ENCODE results near the gene CREB3L1. TPM values are rescaled to one million over a fixed set of nuclear protein-coding genes. Genes with fewer than 3 reads are reported as not detected.
A peak's percentile ranks its signal among the peaks of the same experiment; 100 is the strongest.

The CREB3L1 gene
- total RNA-seq, 1 donor = 33.3 TPM

GRCh38 chr11:46347637-46348311 lies 70.3 kb downstream of the CREB3L1 start:
- Histone ChIP-seq H4K20me1 (ENCODE audit: insufficient read depth, low read length) (peaks cover 24% of the 10 kb centered on the region), H2AFZ (ENCODE audit: low read length) (peak overlapping the region; percentile 28), H3K27ac (ENCODE audit: low read depth, low read length) (no peak overlapping the region), H3K4me2 (ENCODE audit: insufficient read depth, low read length) (peak overlapping the region; percentile 92), H3K27me3 (ENCODE audit: insufficient read depth, low read length) (peaks cover 7% of the 10 kb centered on the region), H3K9me3 (ENCODE audit: low read depth, low read length) (no peaks in the 10 kb centered on the region), H3K36me3 (ENCODE audit: insufficient read depth, low read length) (no peaks in the 10 kb centered on the region), H3K4me3 (ENCODE audit: insufficient read depth, low read length) (peak overlapping the region; percentile 84), H3K79me2 (ENCODE audit: insufficient read depth, low read length) (peaks cover 50% of the 10 kb centered on the region), H3K4me1 (ENCODE audit: insufficient read depth, low read length) (peaks cover 9% of the 10 kb centered on the region)
- DNase-seq (ENCODE audit: insufficient read length, low spot score, missing footprints) = peak; percentile 93
- no peak for TF ChIP-seq CTCF (IDR thresholded peaks at IDR 0.05; ENCODE audit: extremely low read depth, low read depth, low read length)

DNA sequence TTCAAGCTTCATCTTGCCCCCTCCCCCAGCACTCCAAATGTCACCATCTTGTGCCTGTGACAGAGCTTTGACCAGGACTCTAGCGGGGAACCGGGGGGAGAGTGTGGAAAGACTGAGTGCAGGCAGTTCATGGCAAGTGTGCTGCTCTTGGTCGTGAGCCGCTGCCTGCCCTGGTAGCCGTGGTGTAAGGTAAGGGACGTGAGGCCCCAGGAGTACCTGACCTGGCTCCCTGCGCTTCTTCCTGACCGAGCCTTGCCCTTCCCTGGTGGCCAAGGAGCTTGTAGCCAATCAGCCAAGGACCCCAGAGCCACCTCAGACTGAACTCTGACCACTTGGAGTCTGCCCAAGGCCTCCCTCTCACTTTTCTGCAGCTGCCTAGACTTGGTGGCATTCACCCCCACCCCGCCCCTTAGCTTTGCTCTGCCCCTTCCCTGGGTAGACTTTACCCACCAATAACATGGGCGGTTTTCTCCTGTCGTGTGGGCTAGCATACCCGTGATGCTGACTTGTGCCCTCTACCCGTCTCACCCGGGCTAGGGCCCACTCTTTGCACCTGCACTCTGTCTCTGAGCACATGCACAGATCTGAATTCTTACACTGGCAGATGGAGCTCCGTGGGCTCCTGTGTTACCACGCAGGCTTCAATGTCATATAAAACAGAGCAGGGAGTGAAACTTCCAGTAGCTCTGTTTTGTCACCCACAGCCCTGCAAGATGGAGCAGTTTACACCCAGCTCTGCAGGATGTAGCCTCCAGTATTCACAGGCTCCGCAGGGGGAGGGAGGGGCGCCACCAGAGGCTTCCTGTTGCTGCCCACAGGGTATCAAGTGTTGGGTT lies 71.3 kb downstream of the CREB3L1 start:
- H3K27me3 ChIP-seq (ENCODE audit: insufficient read depth, low read length) = no peaks in the 10 kb centered on the region
- H3K4me1 ChIP-seq (ENCODE audit: insufficient read depth, low read length) = peaks cover 15% of the 10 kb centered on the region
- H2AFZ ChIP-seq (ENCODE audit: low read length) = no peak overlapping the region
- DNase-seq (ENCODE audit: insufficient read length, low spot score, missing footprints) = peak; percentile 58
- H3K9me3 ChIP-seq (ENCODE audit: low read depth, low read length) = no peaks in the 10 kb centered on the region
- peak overlapping the region; percentile 84 for H3K4me3 ChIP-seq (ENCODE audit: insufficient read depth, low read length)
- no peaks in the 10 kb centered on the region for H3K36me3 ChIP-seq (ENCODE audit: insufficient read depth, low read length)
- H3K4me2 ChIP-seq (ENCODE audit: insufficient read depth, low read length) = peak overlapping the region; percentile 92
- TF ChIP-seq CTCF (IDR thresholded peaks at IDR 0.05; ENCODE audit: extremely low read depth, low read depth, low read length) = no peak
- peaks cover 59% of the 10 kb centered on the region for H3K79me2 ChIP-seq (ENCODE audit: insufficient read depth, low read length)
- no peak overlapping the region for H3K27ac ChIP-seq (ENCODE audit: low read depth, low read length)
- peaks cover 24% of the 10 kb centered on the region for H4K20me1 ChIP-seq (ENCODE audit: insufficient read depth, low read length)

- TF ChIP-seq CTCF (IDR thresholded peaks at IDR 0.05; ENCODE audit: extremely low read depth, low read depth, low read length) = no peak
- Histone ChIP-seq H3K9me3 (ENCODE audit: low read depth, low read length) (no peaks in the 10 kb centered on the region), H3K4me2 (ENCODE audit: insufficient read depth, low read length) (no peak overlapping the region), H3K27ac (ENCODE audit: low read depth, low read length) (no peak overlapping the region), H3K36me3 (ENCODE audit: insufficient read depth, low read length) (no peaks in the 10 kb centered on the region), H3K4me3 (ENCODE audit: insufficient read depth, low read length) (no peak overlapping the region), H3K4me1 (ENCODE audit: insufficient read depth, low read length) (peaks cover 15% of the 10 kb centered on the region), H3K27me3 (ENCODE audit: insufficient read depth, low read length) (no peaks in the 10 kb centered on the region), H4K20me1 (ENCODE audit: insufficient read depth, low read length) (peaks cover 24% of the 10 kb centered on the region), H2AFZ (ENCODE audit: low read length) (no peak overlapping the region), H3K79me2 (ENCODE audit: insufficient read depth, low read length) (peaks cover 71% of the 10 kb centered on the region)
- no peak for DNase-seq (ENCODE audit: insufficient read length, low spot score, missing footprints)
Measured at GRCh38 chr11:46350695-46351094, 73.2 kb downstream of the CREB3L1 start.

GRCh38 chr11:46351148-46351547 lies 73.7 kb downstream of the CREB3L1 start:
- TF ChIP-seq CTCF (IDR thresholded peaks at IDR 0.05; ENCODE audit: extremely low read depth, low read depth, low read length) = no peak
- no peak overlapping the region for H3K4me3 ChIP-seq (ENCODE audit: insufficient read depth, low read length)

More at GRCh38 chr11:46351148-46351547, 73.7 kb downstream of the CREB3L1 start:
- peaks cover 74% of the 10 kb centered on the region for H3K79me2 ChIP-seq (ENCODE audit: insufficient read depth, low read length)
- no peaks in the 10 kb centered on the region for H3K9me3 ChIP-seq (ENCODE audit: low read depth, low read length)
- DNase-seq (ENCODE audit: insufficient read length, low spot score, missing footprints) = no peak
- peaks cover 24% of the 10 kb centered on the region for H4K20me1 ChIP-seq (ENCODE audit: insufficient read depth, low read length)
- no peak overlapping the region for H3K4me2 ChIP-seq (ENCODE audit: insufficient read depth, low read length)
- no peak overlapping the region for H3K27ac ChIP-seq (ENCODE audit: low read depth, low read length)
- H3K36me3 ChIP-seq (ENCODE audit: insufficient read depth, low read length) = no peaks in the 10 kb centered on the region
- H2AFZ ChIP-seq (ENCODE audit: low read length) = no peak overlapping the region
- peaks cover 15% of the 10 kb centered on the region for H3K4me1 ChIP-seq (ENCODE audit: insufficient read depth, low read length)
- H3K27me3 ChIP-seq (ENCODE audit: insufficient read depth, low read length) = no peaks in the 10 kb centered on the region

All from osteoblast (primary cell).